HG02885 (cell line): ENCODE data around the gene HPS6.

Experiments
- ATAC-seq: cut with Tn5 transposase; IDR thresholded peaks from one replicate; pipeline ENCODE4 v1.9.1; 2021; ENCODE audit warnings: mild to moderate bottlenecking; ENCODE audit not compliant: unreplicated experiment, poor library complexity

The HPS6 gene

GRCh38 chr10:102067091-102067916 lies 2.2 kb downstream of the HPS6 start:
- no peak for ATAC-seq

- no peak for ATAC-seq
Observed at GRCh38 chr10:102068216-102068615, 3.1 kb downstream of the HPS6 start.

GRCh38 chr10:102069071-102069470 lies 3.9 kb downstream of the HPS6 start:
- no peak for ATAC-seq

GRCh38 chr10:102072673-102073527 lies 7.8 kb downstream of the HPS6 start:
- peak; percentile 45 for ATAC-seq

- no peak for ATAC-seq
Observed at GRCh38 chr10:102083541-102083940, 18.4 kb downstream of the HPS6 start.

- ATAC-seq, result no peak
Observed at GRCh38 chr10:102085336-102085735, 20.2 kb downstream of the HPS6 start.

GRCh38 chr10:102086196-102086595 lies 21.0 kb downstream of the HPS6 start:
- ATAC-seq, result no peak

GRCh38 chr10:102090772-102091171 lies 25.6 kb downstream of the HPS6 start:
- ATAC-seq, result no peak

- ATAC-seq, result no peak
Observed at GRCh38 chr10:102096449-102096848, 31.3 kb downstream of the HPS6 start.

- no peak for ATAC-seq
Observed at GRCh38 chr10:102101152-102101551, 36.0 kb downstream of the HPS6 start.

GRCh38 chr10:102102421-102102820 lies 37.3 kb downstream of the HPS6 start:
- ATAC-seq, result no peak

GRCh38 chr10:102106998-102107397 lies 41.8 kb downstream of the HPS6 start:
- ATAC-seq, result no peak

GRCh38 chr10:102109166-102110116 lies 44.3 kb downstream of the HPS6 start:
- no peak for ATAC-seq

GRCh38 chr10:102111276-102111675 lies 46.1 kb downstream of the HPS6 start:
- no peak for ATAC-seq

- no peak for ATAC-seq
Observed at GRCh38 chr10:102112210-102112817, 47.2 kb downstream of the HPS6 start.

- ATAC-seq, result no peak
Observed at GRCh38 chr10:102113261-102113955, 48.3 kb downstream of the HPS6 start.

GRCh38 chr10:102113956-102114857 lies 49.1 kb downstream of the HPS6 start:
- ATAC-seq, result peak; percentile 15

- peak; percentile 69 for ATAC-seq
Observed at GRCh38 chr10:102114861-102115618, 49.9 kb downstream of the HPS6 start.
